ENCODE results near the gene SLC23A2. TPM values are rescaled to one million over a fixed set of nuclear protein-coding genes. Genes with fewer than 3 reads are reported as not detected.
"Not testable (repeated sequence)": the region's sequence is repeated elsewhere in the genome, so short reads cannot be mapped to it uniquely, and the experiment has no call there.

The SLC23A2 gene
- total RNA-seq = 10 to 100 TPM; 18.6 to 20.3 TPM

DNA sequence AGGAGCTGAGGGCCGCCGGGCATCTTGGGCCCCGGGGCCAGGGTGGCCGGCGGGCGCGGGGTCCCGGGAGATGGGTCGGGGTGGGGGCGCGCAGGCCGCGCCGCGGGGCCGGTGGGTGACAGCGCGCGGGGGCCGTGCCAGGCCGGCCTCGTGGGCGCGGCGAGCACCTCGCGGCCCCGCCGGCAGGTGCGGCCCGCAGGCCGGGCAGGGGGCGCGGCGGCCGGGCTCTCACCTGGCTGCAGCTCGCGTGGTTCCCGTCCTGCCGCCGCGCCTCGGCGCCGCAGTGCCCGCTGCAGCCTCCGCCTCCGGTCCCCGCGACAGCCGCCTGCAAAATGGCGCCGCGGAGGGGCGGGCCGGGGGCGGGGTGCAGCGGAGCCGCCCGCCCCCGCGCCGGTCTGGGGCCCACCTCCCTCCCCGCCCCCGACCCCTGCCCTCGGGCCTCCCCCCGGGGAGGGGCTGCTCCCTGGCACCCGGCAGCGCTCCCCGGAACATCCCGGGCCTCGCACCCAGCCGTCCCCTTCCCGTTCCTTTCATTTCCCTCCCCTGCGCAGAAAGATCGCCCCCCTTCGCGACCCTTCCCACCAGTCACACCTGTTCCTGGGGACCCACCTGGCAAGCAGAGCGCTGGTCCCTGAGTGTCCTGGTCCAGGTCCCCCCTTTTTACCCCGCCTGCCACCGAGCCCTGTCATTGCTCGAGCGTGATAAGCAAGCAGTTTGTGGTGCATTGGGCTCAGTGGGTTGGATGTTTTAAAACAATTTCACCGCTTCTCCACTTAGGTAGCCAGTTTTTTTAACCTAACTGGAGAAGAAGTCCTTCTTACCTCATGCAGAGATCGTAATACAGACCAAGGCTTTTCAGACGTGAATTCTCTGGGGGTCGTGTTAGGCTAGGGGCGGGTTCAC lies at the start of gene SLC23A2:
Gene SLC23A2 (minus strand): TSS at position 337 of the 903 bp plus-strand sequence. CDS start 68,948 bp downstream, outside the sequence.
- DNase-seq = peak; percentile 75
- peaks cover 23% of the 10 kb centered on the region for H3K4me1 Mint-ChIP-seq
- peaks cover 8% of the 10 kb centered on the region for H3K27me3 Mint-ChIP-seq
- H3K27ac Mint-ChIP-seq = peak within 1 kb of the TSS; percentile 98
- H3K9me3 Mint-ChIP-seq = no peaks in the 10 kb centered on the region
- peak within 1 kb of the TSS; percentile 99 for H3K4me3 Mint-ChIP-seq
- H3K36me3 Mint-ChIP-seq = peaks cover 3% of the 10 kb centered on the region
- POLR2A ChIA-PET = interaction anchor here (1.0 to 1.4 kb wide), 2 partner anchors 79 to 118 kb away, joined by 3 to 6 read pairs; partner anchors contain the start of gene PCNA
- peak; percentile 73 for ATAC-seq (ENCODE audit: low read depth)

DNA sequence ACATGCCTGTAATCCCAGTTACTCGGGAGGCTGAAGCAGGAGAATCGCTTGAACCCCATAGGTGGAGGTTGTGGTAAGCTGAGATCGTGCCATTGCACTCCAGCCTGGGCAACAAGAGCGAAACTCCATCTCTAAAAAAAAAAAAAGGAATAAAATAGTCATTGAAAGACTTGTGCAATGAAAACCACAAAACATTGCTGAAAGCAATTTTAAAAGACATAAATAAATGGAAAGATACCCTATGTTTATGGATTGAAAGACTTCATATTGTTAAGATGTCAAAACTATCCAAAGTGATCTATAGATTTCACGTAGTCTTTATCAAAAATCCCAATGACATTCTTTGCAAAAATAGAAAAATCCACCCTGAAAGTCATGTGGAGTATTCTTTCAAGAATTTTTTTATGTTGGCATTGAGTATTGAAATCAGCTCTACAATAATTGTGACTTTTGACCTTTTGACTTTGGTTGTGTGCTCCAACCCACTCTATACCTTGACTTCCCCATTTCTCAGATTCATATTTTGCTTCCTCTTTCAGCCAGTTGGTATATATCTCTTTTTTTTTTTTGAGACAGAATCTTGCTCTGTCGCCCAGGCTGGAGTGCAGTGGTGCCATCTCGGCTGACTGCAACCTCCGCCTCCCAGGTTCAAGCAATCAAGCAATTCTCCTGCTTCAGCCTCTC lies 45.5 kb upstream of the SLC23A2 start:
- Mint-ChIP-seq H3K36me3 (no peaks in the 10 kb centered on the region), H3K4me3 (no peak overlapping the region), H3K4me1 (peaks cover 2% of the 10 kb centered on the region), H3K27me3 (peaks cover 35% of the 10 kb centered on the region), H3K9me3 (no peaks in the 10 kb centered on the region), H3K27ac (no peak overlapping the region)
- ATAC-seq (ENCODE audit: low read depth) = no peak
- DNase-seq = no peak
- POLR2A ChIA-PET = no interaction called here

GRCh38 chr20:5045906-5046305 lies 44.6 kb upstream of the SLC23A2 start:
- ATAC-seq (ENCODE audit: low read depth) (no peak), DNase-seq (no peak)
- H3K4me3 Mint-ChIP-seq = no peak overlapping the region
- peaks cover 2% of the 10 kb centered on the region for H3K4me1 Mint-ChIP-seq
- POLR2A ChIA-PET = no interaction called here
- H3K9me3 Mint-ChIP-seq = no peaks in the 10 kb centered on the region
- no peak overlapping the region for H3K27ac Mint-ChIP-seq
- peaks cover 35% of the 10 kb centered on the region for H3K27me3 Mint-ChIP-seq
- H3K36me3 Mint-ChIP-seq = no peaks in the 10 kb centered on the region

- Mint-ChIP-seq H3K27me3 (peaks cover 30% of the 10 kb centered on the region), H3K4me3 (no peak overlapping the region)
- no peak for ATAC-seq (ENCODE audit: low read depth)
Observed at GRCh38 chr20:5044075-5044620, 42.8 kb upstream of the SLC23A2 start.

DNA sequence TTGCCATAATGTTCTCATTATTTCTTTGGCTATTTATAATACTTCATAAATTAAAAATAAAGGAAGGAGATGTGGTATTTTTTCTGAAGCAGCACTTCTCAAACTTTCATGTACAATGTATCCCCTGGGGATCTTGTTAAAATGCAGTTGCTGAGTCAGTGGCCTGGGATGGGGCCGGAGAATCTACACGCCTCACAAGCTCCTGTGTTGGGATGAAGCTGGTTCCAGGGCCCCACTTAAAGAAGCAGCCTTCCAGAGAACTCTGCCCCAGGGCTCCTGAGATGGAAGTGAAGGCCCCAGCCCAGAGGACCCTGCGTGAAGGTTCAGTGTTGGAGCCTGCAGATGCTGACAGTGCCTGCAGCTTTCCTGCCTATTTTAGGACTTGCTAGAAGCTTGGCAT lies 40.1 kb upstream of the SLC23A2 start:
- Mint-ChIP-seq H3K4me3 (no peak overlapping the region), H3K36me3 (no peaks in the 10 kb centered on the region), H3K27ac (no peak overlapping the region), H3K4me1 (peaks cover 13% of the 10 kb centered on the region), H3K27me3 (peaks cover 17% of the 10 kb centered on the region), H3K9me3 (no peaks in the 10 kb centered on the region)
- ATAC-seq (ENCODE audit: low read depth) (no peak), DNase-seq (no peak)
- POLR2A ChIA-PET = no interaction called here

More at GRCh38 chr20:5044075-5044620, 42.8 kb upstream of the SLC23A2 start:
- no peak overlapping the region for H3K27ac Mint-ChIP-seq
- H3K36me3 Mint-ChIP-seq = no peaks in the 10 kb centered on the region
- POLR2A ChIA-PET = no interaction called here
- H3K4me1 Mint-ChIP-seq = peaks cover 8% of the 10 kb centered on the region
- no peak for DNase-seq
- H3K9me3 Mint-ChIP-seq = no peaks in the 10 kb centered on the region

DNA sequence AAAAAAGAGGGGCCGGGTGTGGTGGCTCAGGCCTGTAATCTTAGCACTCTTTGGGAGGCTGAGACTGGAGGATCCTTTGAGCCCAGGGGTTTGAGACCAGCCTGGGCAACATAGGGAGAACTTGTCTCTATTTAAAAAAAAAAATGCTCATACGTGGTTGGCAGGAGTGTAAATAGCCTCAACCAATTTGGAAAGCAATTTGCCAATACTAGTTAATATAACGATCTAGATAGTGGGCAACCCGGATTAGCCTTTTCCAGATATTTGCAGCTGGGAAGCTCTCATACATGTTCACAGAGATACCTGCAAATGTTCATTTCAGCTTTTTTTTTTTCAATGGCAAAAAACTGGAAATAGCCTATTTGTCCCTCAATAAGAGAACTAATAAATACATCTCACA lies 39.0 kb upstream of the SLC23A2 start:
- POLR2A ChIA-PET = no interaction called here
- Mint-ChIP-seq H3K27ac (no peak overlapping the region), H3K4me1 (peaks cover 11% of the 10 kb centered on the region), H3K4me3 (no peak overlapping the region), H3K9me3 (no peaks in the 10 kb centered on the region), H3K36me3 (no peaks in the 10 kb centered on the region), H3K27me3 (peaks cover 15% of the 10 kb centered on the region)
- no peak for ATAC-seq (ENCODE audit: low read depth)
- no peak for DNase-seq

DNA sequence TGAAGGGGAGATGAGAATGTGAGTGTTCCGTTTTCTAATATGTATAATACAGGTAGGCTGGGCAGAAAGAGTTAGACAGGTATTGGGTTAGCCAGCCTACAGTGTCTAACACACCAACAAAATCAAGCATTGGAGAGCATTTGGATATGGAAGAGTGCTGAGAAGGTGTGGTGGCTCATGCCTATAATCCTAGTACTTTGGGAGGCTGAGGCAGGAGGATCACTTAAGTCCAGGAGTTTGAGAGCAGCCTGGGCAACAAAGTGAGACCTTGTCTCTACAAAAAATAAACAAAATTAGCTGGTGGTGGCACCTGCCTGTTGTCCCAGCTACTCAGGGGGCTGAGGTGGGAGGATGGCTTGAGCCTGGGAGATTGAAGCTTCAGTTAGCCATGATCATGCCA lies 38.6 kb upstream of the SLC23A2 start:
- Mint-ChIP-seq H3K9me3 (no peaks in the 10 kb centered on the region), H3K27me3 (peaks cover 15% of the 10 kb centered on the region), H3K4me3 (no peak overlapping the region), H3K4me1 (peaks cover 11% of the 10 kb centered on the region), H3K27ac (no peak overlapping the region), H3K36me3 (no peaks in the 10 kb centered on the region)
- no peak for DNase-seq
- POLR2A ChIA-PET = interaction anchor here (0.5 kb wide), 1 partner anchor 23 kb away, joined by 3 read pairs; no protein-coding TSS in a partner anchor
- no peak for ATAC-seq (ENCODE audit: low read depth)

DNA sequence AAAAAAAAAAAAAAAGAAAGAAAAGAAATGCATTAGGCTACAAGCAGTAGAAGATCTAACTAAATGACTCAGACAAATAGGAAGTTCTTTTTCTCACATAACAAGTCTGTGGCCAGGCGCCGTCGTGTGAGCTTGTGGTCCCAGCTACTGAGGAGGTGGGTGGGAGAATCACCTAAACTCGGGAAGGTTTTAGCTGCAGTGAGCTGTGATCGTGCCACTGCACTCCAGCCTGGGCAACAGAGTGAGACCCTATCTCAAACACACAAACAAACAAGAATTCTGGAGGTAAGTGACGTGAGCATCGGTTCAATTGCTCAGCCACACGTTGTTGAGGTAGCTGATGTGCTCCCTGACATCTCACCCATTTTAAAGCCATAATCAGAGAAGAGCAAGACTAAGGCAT lies 37.9 kb upstream of the SLC23A2 start:
- POLR2A ChIA-PET = no interaction called here
- ATAC-seq (ENCODE audit: low read depth) (peak; percentile 54), DNase-seq (peak; percentile 43)
- Mint-ChIP-seq H3K4me1 (peaks cover 11% of the 10 kb centered on the region), H3K4me3 (peak overlapping the region; percentile 12), H3K36me3 (no peaks in the 10 kb centered on the region), H3K27me3 (peaks cover 15% of the 10 kb centered on the region), H3K9me3 (no peaks in the 10 kb centered on the region), H3K27ac (peak overlapping the region; percentile 21)

DNA sequence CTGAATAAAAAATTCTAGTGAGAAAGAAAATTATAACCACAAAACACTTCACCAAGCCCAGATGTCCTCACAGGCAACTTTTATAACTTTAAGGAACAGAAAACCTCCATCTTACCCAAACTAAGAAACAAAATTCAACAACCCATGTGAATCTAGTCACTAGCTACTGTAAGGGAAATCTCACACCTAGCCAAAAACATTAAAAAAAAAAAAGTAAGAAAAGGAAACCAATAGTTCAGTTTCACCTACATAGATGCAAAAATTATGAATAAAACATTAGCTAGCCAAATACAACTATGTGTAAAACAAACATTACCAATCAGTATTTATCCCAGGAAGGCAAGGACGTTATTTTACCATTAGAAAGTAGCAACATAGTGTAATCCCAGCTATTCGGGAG lies 35.5 kb upstream of the SLC23A2 start:
- peaks cover 11% of the 10 kb centered on the region for H3K4me1 Mint-ChIP-seq
- H3K36me3 Mint-ChIP-seq = no peaks in the 10 kb centered on the region
- POLR2A ChIA-PET = no interaction called here
- H3K4me3 Mint-ChIP-seq = no peak overlapping the region
- ATAC-seq (ENCODE audit: low read depth) (no peak), DNase-seq (no peak)
- H3K27ac Mint-ChIP-seq = no peak overlapping the region
- peaks cover 17% of the 10 kb centered on the region for H3K27me3 Mint-ChIP-seq
- H3K9me3 Mint-ChIP-seq = no peaks in the 10 kb centered on the region

DNA sequence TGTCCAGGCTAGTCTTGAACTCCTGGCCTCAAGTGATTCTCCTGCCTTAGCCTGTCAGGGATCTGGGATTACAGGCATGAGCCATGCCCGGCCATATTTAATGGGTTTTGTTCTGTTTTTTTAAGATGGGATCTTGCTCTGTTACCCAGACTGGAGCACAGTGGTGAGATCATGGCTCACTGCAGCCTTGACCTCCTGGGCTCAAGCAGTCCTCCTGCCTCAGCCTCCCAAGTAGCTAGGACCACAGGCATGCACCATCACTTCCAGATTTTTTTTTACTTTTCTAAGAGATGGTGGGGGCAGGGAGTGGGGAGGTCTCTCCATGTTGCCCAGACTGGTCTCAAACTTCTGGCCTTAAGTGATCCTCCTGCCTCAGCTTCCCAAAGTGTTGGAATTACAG lies 34.2 kb upstream of the SLC23A2 start:
- H3K27ac Mint-ChIP-seq; DNase-seq; H3K36me3 Mint-ChIP-seq; H3K9me3 Mint-ChIP-seq; H3K4me3 Mint-ChIP-seq; POLR2A ChIA-PET; ATAC-seq (ENCODE audit: low read depth): not testable (repeated sequence)
- Mint-ChIP-seq H3K27me3 (peaks cover 17% of the 10 kb centered on the region), H3K4me1 (peaks cover 11% of the 10 kb centered on the region)

DNA sequence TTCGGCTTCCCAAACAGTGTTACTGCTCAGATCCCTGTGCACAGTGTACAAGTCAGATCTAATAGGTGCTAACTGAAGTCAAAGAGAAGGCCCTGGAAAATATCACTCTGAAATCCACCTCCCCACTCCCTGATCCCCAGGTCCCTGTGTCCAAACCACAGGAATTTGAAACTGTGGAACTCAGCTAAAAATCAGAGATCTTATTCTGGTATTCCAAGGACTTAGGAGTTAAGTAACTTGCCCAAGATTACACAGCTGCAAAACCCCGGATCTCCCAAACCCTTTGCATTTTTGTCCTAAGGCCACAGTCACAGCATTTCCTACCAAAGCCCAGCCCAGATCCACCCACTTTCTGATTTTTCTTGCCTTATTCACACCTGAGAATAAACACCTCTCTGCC lies 32.3 kb upstream of the SLC23A2 start:
- peaks cover 3% of the 10 kb centered on the region for H3K4me1 Mint-ChIP-seq
- ATAC-seq (ENCODE audit: low read depth) (no peak), DNase-seq (no peak)
- POLR2A ChIA-PET = no interaction called here
- H3K9me3 Mint-ChIP-seq = no peaks in the 10 kb centered on the region
- H3K27me3 Mint-ChIP-seq = peaks cover 13% of the 10 kb centered on the region
- H3K4me3 Mint-ChIP-seq = no peak overlapping the region
- H3K27ac Mint-ChIP-seq = no peak overlapping the region
- no peaks in the 10 kb centered on the region for H3K36me3 Mint-ChIP-seq

DNA sequence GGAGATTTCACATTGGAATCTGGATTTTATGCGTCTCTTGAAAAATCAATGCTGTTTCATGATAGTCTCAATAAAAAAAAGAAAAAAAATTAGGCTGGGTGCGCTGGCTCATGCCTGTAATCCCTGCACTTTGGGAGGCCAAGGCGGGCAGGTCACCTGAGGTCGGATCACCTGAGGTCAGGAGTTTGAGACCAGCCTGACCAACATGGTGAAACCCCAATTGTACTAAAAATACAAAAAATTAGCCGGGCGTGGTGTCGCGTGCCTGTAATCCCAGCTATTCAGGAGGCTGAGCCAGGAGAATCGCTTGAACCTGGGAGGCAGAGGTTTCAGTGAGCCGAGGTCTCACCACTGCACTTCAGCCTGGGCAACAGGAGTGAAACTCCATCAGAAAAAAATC lies 30.4 kb upstream of the SLC23A2 start:
- ATAC-seq (ENCODE audit: low read depth); H3K36me3 Mint-ChIP-seq; H3K27ac Mint-ChIP-seq; H3K9me3 Mint-ChIP-seq; H3K27me3 Mint-ChIP-seq; H3K4me3 Mint-ChIP-seq; H3K4me1 Mint-ChIP-seq; POLR2A ChIA-PET; DNase-seq: not testable (repeated sequence)

GRCh38 chr20:5031206-5031557 lies 29.9 kb upstream of the SLC23A2 start:
- no peak for DNase-seq
- POLR2A ChIA-PET = no interaction called here
- no peak for ATAC-seq (ENCODE audit: low read depth)
- Mint-ChIP-seq H3K36me3 (no peaks in the 10 kb centered on the region), H3K4me1 (no peaks in the 10 kb centered on the region), H3K27ac (no peak overlapping the region), H3K9me3 (no peaks in the 10 kb centered on the region), H3K4me3 (no peak overlapping the region), H3K27me3 (peaks cover 6% of the 10 kb centered on the region)
